ENCODE measurements around the gene BCORL1. TPM values are rescaled to one million over a fixed set of nuclear protein-coding genes. Genes with fewer than 3 reads are reported as not detected.

Gene BCORL1
- total RNA-seq, 2 donors from 2014 or later, result 4.4 to 25.2 TPM

GRCh38 chrX:130086447-130087206 is 104.2 kb downstream of the BCORL1 start:
- Histone ChIP-seq H3K27ac (no peak overlapping the region), H3K4me3 (no peak overlapping the region), H3K36me3 (no peaks in the 10 kb centered on the region), H3K4me1 (replicated peaks) (no peaks in the 10 kb centered on the region), H3K9me3 (no peaks in the 10 kb centered on the region), H3K27me3 (replicated peaks; ENCODE audit: insufficient read depth) (no peaks in the 10 kb centered on the region)
- no peak for DNase-seq (ENCODE audit: low spot score)
- no peak for TF ChIP-seq POLR2AphosphoS5 (IDR thresholded peaks at IDR 0.05)
- no peak for TF ChIP-seq CTCF (IDR thresholded peaks at IDR 0.05)
- no peak for TF ChIP-seq POLR2A (IDR thresholded peaks at IDR 0.05)
- WGBS, result 62% methylated on average over 8 of the region's 13 CpGs
- intact Hi-C loops (cut with DNase I), result no loop called here

GRCh38 chrX:130090364-130090763 is 107.9 kb downstream of the BCORL1 start:
- Histone ChIP-seq H3K4me3 (no peak overlapping the region), H3K27me3 (replicated peaks; ENCODE audit: insufficient read depth) (no peaks in the 10 kb centered on the region), H3K4me1 (replicated peaks) (no peaks in the 10 kb centered on the region), H3K36me3 (no peaks in the 10 kb centered on the region), H3K9me3 (no peaks in the 10 kb centered on the region), H3K27ac (no peak overlapping the region)
- intact Hi-C loops (cut with DNase I), result no loop called here
- WGBS, result 88% methylated on average over 3 of the region's 3 CpGs
- DNase-seq (ENCODE audit: low spot score), result no peak
- TF ChIP-seq CTCF (IDR thresholded peaks at IDR 0.05), result no peak
- no peak for TF ChIP-seq POLR2A (IDR thresholded peaks at IDR 0.05)
- TF ChIP-seq POLR2AphosphoS5 (IDR thresholded peaks at IDR 0.05), result no peak

GRCh38 chrX:130091980-130092522 is 109.6 kb downstream of the BCORL1 start:
- intact Hi-C loops (cut with DNase I), result no loop called here
- WGBS, result 71% methylated on average over 10 of the region's 10 CpGs
- Histone ChIP-seq H3K4me1 (replicated peaks) (no peaks in the 10 kb centered on the region), H3K4me3 (no peak overlapping the region), H3K9me3 (no peaks in the 10 kb centered on the region), H3K27ac (no peak overlapping the region), H3K27me3 (replicated peaks; ENCODE audit: insufficient read depth) (no peaks in the 10 kb centered on the region), H3K36me3 (no peaks in the 10 kb centered on the region)
- TF ChIP-seq POLR2AphosphoS5 (IDR thresholded peaks at IDR 0.05) (no peak), CTCF (IDR thresholded peaks at IDR 0.05) (no peak), POLR2A (IDR thresholded peaks at IDR 0.05) (no peak)
- no peak for DNase-seq (ENCODE audit: low spot score)

- H3K9me3 ChIP-seq, result no peaks in the 10 kb centered on the region
- H3K27ac ChIP-seq, result no peak overlapping the region
- no peak overlapping the region for H3K4me3 ChIP-seq
- TF ChIP-seq CTCF (IDR thresholded peaks at IDR 0.05) (no peak), POLR2AphosphoS5 (IDR thresholded peaks at IDR 0.05) (no peak), POLR2A (IDR thresholded peaks at IDR 0.05) (no peak)
- intact Hi-C loops (cut with DNase I), result no loop called here
- H3K36me3 ChIP-seq, result no peaks in the 10 kb centered on the region
- H3K4me1 ChIP-seq (replicated peaks), result no peaks in the 10 kb centered on the region
- H3K27me3 ChIP-seq (replicated peaks; ENCODE audit: insufficient read depth), result no peaks in the 10 kb centered on the region
- 84% methylated on average over 2 of the region's 2 CpGs for WGBS
- no peak for DNase-seq (ENCODE audit: low spot score)
These were observed 110.8 kb downstream of the BCORL1 start for GRCh38 chrX:130093271-130093670.

- intact Hi-C loops (cut with DNase I), result no loop called here
- Histone ChIP-seq H3K9me3 (no peaks in the 10 kb centered on the region), H3K27ac (no peak overlapping the region), H3K27me3 (replicated peaks; ENCODE audit: insufficient read depth) (no peaks in the 10 kb centered on the region), H3K4me1 (replicated peaks) (no peaks in the 10 kb centered on the region), H3K4me3 (no peak overlapping the region), H3K36me3 (no peaks in the 10 kb centered on the region)
- TF ChIP-seq POLR2A (IDR thresholded peaks at IDR 0.05), result no peak
- TF ChIP-seq CTCF (IDR thresholded peaks at IDR 0.05), result no peak
- TF ChIP-seq POLR2AphosphoS5 (IDR thresholded peaks at IDR 0.05), result no peak
- 65% methylated on average over 5 of the region's 8 CpGs for WGBS
- no peak for DNase-seq (ENCODE audit: low spot score)
These were observed 112.3 kb downstream of the BCORL1 start for GRCh38 chrX:130094696-130095095.
